ACHN (cell line): ENCODE data around the gene TRIM24.

ENCODE experiments used
- DNase-seq: peaks from one replicate; pipeline ENCODE4 v3.0.0-alpha.2; 2015
- in situ Hi-C: cut with HindIII; loops from 2 replicates; pipeline ENCODE4 v1.10.0; 2017; ENCODE audit warnings: low sequenced_read_pairs, low pct_ligation_motif_present, low pct_unique_long_range_greater_than_20kb

TRIM24 gene

DNA sequence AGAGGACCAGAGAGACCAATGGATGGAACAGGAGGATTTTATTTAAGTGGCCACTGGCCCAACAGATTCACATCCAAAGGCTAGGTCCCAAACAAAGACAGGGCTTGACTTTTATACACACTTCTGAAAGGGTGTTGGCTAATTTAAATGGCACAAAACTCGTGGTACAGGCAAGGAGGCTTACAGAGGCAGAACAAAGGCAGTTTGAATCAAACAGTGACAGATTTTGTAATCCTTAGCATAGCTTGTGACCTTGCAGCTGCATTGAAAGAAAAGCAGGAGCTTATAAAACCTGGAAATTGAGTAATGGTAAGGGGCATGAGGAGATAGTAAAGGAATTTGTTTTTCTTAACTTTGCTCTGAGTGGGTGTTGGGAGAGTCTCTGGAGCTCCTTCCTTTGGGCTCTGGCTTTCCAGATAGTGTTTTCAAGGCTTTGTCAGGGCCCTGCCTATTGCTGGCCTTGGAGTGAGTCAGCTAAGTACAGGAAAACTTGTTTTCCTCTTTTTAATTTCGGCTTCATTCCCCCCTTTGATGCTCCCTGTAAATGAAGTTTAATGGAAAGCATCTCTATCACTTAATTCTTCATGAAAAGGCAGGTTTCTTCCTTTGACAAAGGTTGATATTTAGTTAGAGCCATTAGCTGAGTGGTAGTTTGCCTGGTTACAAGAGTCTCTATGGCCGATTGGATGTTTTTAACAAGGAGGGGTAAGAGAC is 96.9 kb downstream of the TRIM24 start:
- no peak for DNase-seq

DNA sequence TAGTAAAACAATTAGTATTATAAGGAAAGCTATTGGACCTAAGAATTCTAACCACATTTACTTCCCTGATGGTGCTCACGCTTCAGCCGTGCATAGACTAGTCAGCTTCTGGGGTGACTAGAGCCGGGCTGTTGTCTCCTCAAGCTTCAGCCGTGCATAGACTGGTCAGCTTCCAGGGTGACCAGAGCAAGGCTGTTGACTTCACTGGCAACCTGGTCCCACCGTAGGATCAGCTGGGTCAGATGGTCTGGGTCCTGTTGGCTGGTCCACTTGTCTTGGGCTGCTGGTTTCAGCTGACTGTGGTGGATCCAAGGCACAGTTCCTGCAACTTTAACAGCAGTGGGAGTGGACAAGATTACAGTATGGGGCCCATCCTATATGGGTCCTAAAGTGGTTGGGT is 99.4 kb downstream of the TRIM24 start:
- no peak for DNase-seq

More for the DNA sequence above, 96.9 kb downstream of the TRIM24 start:
- in situ Hi-C loops = no loop called here

DNA sequence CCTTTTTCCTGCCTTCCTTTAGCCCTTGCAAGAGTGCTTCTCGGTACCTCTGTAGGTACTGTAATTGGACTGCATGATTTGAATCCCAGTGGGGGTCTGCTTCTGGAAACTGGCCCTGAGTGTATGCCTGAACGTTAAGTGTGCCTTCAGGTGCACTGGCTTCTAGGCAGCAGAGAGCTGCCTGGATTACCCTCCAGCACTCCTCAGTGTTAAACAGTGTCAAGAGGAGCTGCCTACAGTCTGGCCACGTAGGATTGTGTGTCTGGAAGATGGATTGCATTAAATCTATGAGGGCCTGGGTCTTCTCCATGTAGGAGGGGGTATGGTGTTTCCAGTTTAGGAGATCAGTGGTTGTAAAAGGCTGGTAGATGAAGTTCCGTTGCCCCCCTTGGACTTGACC is 103.7 kb downstream of the TRIM24 start:
- in situ Hi-C loops = no loop called here
- DNase-seq = no peak

More for the DNA sequence above, 99.4 kb downstream of the TRIM24 start:
- in situ Hi-C loops = no loop called here

DNA sequence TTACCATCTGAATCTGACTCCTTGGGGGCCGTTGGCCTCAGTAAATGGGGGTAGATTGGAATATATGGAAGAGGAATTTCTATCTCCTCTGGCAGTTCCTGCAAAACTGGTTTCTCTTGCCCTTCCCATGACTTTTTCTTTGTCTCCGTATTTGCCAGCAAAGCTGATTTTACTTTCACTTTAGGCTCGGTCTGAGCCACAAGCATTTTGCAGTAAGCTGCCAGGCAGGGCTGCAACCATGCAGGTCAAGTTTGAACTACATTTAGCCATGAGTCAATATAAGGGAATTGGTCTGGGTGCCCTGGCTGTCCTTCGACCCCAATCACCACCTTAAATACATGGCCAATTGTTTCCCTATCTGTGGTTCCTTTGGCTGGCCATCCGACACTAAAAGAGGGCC is 104.3 kb downstream of the TRIM24 start:
- peak; percentile 38 for DNase-seq
- in situ Hi-C loops = no loop called here

DNA sequence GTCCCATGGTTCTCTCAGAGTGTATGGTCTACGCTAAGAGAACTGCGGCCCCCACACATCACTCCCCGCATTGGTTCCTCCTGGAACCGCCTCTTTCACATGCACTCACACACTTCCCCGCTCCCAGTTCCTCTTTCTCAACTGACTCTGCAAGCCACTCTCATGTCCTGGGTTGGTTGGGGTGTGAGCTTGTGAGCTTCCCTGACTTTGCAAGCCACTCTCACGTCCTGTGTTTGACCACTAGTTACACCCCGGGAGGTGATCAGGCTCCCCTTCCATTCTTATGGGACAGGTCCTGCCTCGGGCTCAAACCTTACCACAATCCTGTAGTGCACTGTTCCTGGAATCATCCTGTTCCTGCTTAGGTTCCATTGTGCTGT is 105.0 kb downstream of the TRIM24 start:
- no peak for DNase-seq
- in situ Hi-C loops = no loop called here

DNA sequence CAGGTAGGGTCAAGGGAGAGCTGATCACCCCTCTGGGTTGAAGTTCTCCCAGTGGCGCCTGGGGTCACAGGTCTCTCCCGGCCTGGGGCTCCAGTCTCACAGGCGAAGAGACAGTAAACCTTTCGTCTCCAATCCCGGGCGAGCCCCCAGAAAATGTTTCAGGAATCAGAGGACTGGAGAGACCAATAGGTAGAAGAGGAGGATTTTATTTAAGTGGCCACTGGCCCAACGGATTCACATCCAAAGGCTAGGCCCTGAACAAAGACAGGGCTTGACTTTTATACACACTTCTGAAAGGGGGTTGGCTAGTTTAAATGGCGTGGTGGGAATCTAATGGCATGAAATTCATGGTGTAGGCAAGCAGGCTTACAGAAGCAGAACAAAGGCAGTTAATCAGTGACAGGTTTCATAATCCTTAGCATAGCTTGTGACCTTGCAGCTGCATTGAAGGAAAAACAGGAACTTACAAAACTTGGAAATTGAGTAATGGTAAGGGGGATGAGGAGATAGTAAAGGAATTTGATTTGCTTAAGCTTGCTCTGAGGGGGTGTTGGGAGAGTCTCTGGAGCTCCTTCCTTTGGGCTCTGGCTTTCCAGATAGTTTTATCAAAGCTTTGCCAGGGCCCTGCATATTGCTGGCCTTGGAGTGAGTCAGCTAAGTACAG is 105.5 kb downstream of the TRIM24 start:
- DNase-seq = peak; percentile 80
- in situ Hi-C loops = no loop called here

DNA sequence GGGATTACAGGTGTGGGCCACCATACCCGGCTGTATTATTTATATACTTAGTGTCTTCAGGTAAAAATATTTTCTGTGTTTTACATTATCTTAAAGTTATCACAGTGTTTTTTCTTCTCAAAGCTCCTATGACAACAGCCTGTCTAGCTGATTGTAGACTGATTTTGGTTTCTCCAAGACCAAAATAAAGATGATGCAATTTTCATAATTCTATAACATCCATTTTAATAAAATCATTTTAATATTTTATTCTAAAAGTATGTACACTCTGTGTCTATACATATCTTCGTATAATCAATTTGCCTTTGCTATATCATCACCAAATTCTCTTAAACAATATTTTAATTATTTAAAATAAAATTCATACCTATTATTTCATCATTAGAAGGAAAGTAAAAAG is 108.6 kb downstream of the TRIM24 start:
- in situ Hi-C loops = no loop called here
- no peak for DNase-seq

DNA sequence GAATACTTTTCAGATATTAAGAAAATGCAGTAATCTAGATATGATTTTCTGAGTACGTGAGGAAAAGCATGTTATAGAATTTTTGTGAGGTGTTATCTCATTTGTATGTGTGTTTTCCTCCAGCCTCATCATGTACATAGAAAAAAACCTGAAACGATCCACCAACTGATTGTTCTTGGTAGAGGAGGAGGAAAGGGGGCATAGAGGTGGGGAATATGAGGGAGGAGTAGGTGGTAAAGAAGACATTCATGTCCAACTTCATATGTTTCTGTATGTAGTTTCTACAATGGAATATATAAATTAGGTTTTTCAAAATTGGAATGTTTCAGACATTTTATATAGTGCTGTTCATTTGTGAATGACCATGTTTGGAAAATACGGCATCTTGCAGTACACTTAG is 109.4 kb downstream of the TRIM24 start:
- in situ Hi-C loops = no loop called here

DNA sequence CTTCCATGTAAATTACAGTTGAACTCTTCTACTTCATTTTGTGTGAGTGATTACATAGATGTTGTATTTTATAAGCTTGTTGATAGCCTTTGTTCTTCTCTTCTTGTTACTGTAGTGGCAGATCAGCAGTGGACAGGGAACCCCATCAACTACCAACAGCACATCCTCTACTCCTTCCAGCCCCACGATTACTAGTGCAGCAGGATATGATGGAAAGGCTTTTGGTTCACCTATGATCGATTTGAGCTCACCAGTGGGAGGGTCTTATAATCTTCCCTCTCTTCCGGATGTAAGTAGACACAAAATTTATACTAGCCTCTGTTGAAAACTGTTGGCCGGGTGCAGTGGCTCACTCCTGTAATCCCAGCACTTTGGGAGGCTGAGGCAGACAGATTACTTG is 110.7 kb downstream of the TRIM24 start:
- no peak for DNase-seq
- in situ Hi-C loops = no loop called here

More for the DNA sequence above, 109.4 kb downstream of the TRIM24 start:
- no peak for DNase-seq

DNA sequence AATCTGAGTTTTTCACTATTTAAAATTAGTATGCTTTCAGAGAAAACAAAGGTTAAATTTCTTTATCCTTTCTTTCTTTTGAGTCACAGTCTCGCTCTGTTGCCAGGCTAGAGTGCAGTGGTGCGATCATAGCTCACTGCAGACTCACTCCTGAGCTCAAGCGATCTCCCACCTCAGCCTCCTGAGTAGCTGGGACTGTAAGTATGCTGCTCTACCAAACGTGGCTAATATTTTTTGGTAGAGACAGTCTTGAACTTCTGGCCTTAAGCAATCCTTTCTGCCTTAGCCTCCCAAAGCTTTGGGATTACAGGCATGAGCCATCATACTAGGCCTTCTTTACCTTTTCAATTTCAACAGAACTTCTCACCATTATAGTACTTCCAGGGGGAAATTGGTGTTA is 113.7 kb downstream of the TRIM24 start:
- in situ Hi-C loops = no loop called here
- DNase-seq = no peak

DNA sequence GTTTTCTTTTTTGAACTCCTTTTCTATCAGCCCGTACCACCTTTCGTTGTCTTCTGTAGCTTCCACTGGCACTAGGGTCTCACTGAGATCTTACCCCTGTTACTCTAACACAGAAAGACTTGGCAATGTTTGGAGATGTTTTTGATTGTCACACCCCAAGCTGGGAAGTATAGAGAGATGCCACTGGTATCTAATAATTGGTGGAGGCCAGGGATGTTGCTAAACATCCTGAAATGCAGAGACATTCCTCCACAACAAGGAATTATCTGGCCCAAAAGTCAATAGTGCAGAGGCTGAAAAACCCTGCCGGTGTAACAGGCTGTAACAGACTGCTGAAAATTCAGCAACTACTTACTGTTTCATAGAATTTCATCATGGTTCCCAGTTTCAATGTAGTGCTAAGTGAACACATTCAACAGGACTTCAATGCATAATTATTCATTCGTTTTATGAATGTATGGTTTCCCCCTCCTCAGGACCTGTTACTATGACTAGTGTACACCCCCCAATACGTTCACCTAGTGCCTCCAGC is 115.9 kb downstream of the TRIM24 start:
- DNase-seq = no peak
- in situ Hi-C loops = no loop called here

DNA sequence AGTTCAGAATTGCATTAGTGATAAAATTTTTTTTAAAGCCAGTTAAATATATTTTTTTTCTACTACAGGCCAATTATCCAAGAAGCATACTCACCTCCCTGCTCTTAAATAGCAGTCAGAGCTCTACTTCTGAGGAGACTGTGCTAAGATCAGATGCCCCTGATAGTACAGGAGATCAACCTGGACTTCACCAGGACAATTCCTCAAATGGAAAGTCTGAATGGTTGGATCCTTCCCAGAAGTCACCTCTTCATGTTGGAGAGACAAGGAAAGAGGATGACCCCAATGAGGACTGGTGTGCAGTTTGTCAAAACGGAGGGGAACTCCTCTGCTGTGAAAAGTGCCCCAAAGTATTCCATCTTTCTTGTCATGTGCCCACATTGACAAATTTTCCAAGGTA is 119.1 kb downstream of the TRIM24 start:
- DNase-seq = no peak
- in situ Hi-C loops = no loop called here

DNA sequence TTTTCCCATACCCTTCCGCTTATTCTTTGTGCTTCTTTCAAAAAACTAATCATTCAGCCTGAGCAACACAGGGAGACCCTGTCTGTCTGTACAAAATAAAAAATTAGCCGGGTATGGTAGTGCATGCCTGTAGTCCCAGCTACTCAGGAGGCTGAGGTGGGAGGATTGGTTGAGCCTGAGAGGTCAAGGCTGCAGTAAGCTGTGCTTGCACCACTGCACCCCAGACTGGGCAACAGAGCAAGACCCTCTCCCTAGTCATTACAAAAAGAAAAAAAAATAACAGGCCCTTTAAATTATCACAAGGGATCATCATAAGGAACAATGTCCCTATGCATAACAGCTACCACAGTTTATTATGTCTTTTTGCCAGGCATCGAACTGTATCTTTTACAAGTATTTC is 119.6 kb downstream of the TRIM24 start:
- in situ Hi-C loops = no loop called here

DNA sequence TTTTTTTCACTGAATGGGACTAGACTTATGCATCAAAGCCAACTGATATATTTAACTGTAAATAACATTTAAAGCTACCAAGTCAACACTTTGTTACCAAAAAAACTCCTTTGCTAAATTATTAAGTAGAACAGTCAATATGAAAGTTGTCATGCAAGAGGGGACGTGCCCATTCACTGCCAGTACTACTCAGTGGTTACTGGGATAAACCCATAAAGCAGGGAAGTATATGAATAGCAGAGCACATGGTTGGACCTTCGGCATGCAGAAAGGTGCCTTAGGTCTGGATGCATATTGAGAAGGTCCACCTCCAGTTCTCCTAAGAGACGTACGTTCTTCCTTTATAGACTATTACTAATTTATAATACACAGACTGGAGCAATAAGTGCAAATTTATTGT is 121.0 kb downstream of the TRIM24 start:
- in situ Hi-C loops = no loop called here
- DNase-seq = no peak

More for the DNA sequence above, 119.6 kb downstream of the TRIM24 start:
- DNase-seq = no peak

DNA sequence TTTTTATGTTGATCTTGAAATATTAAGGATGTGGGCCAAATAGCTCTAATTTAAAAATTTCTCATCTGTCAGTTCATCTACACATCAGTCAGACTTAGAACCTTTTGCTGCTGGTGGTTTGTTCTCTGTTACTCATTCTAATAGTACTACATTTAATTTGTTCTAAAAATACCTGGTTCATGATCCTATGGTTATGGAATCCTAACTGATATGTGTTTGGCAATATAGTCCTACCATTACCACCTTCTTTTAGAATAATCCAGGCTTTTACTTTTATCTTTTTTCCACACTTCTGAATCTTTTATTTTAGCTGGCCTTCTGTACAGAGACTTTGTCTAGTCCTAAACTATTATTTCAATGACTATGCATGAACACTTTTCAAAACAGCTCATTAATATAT is 124.2 kb downstream of the TRIM24 start:
- DNase-seq = no peak
- in situ Hi-C loops = no loop called here

DNA sequence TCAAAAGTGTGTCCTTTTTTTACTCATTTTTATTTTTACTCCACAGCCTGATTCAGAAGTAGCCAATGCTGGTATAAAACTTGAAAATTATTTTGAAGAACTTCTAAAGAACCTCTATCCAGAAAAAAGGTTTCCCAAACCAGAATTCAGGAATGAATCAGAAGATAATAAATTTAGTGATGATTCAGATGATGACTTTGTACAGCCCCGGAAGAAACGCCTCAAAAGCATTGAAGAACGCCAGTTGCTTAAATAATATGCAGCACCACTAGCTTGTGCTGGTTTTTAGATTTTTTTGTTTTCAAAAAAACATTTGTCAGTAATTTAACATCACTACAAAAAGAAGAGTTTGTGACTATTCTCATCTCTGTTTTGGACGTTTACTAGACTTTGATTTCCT is 124.6 kb downstream of the TRIM24 start:
- no peak for DNase-seq
- in situ Hi-C loops = no loop called here

DNA sequence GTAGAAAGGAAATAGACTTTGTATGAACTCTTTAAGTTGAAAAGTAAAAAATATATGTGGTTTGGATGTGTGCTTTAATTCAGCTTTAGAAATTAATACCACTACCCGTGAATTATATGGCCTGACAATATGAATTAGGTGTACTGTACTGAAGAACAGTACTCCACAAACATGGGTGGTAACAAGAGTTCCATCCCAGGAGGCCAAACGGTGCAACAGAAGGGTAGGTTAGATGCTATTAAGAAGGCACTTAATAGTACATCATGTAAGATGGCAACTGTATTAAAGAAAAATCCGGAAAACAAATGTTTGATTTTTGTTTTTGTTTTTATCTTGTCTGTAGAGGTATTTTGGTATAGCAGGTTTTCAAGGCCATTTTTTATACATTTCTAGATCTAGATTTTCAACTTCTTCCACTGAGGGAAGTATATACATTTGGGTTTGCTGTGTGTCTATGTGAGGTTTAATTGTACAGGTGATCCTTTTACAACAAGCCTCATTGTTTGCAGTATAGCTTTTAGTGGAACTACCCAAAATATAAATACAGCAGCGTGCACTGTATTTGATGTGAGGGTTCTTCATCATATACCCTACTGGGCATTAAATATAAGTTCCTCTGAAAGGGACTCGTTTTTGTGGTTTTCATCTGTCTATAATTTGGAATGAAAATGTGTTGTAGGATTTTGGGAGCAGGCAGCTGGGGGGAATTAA is 125.4 kb downstream of the TRIM24 start:
- in situ Hi-C loops = no loop called here
- DNase-seq = no peak

DNA sequence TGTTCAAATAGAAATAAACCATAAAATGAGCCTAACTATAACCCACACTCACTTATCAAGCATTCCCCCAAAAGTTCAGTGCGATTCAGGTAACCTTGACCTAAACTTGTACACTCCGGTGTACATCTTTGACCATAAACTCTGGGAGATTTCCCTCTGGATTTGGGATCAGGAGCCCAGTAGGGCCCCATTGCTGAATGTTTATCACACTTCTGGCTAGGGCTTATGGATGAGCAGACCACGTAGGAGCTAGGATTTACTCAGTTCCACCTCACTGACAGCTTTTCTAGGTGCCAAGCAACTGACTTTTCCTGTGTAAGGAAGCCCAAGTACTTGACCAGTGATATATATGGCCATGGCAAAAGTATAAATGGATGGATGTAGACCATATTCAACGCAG is 127.4 kb downstream of the TRIM24 start:
- in situ Hi-C loops = no loop called here
- no peak for DNase-seq

DNA sequence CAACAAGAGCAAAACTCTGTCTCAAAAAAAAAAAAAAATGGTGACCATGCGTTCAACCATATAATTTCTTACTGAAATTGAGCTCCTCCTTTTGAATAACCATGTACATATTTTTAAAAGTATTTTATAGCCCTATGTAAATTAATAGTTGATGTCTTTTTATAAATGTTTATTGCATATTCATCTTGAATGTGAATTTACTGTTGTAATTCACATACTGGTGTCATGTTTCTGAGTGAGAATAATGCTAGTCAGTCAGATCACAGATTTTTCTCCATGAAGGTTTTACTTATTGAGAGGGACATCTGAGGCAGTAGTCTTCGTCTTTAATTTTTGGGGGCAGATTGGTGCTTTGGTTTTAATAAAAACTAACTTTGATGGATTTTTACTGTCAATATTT is 128.9 kb downstream of the TRIM24 start:
- in situ Hi-C loops = no loop called here
- no peak for DNase-seq

DNA sequence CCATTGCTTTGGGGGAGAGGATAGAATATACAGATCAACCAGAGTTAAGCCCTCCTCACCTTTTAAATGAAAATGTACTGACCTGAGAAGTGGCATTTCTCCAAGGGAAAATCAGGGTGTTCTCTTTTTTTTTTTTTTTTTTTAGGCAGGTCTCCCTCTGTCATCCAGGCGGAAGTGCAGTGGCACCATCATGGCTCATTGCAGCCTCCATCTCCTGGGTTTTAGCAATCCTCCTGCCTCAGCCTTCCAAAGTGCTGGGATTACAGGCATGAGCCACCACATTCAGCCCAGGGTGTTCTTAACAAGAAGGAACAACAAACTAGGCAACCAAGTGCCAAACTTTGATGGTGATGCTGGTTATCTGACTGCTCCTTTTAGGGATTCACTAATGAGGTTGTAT is 130.1 kb downstream of the TRIM24 start:
- DNase-seq = no peak
- in situ Hi-C loops = no loop called here
